Measurements from ENCODE around the gene RPS3. TPM values are rescaled to one million over a fixed set of nuclear protein-coding genes. Genes with fewer than 3 reads are reported as not detected.
"Not testable (repeated sequence)": the region's sequence is repeated elsewhere in the genome, so short reads cannot be mapped to it uniquely, and the experiment has no call there.

RPS3 gene
- total RNA-seq, 3 donors from 2014 or later, result 4,010 to 4,371 (median 4,184) TPM

GRCh38 chr11:75389276-75389605 is 10.1 kb upstream of the RPS3 start:
- no peaks in the 10 kb centered on the region for H3K36me3 Mint-ChIP-seq (ENCODE audit: insufficient read depth)
- H3K27me3 Mint-ChIP-seq (ENCODE audit: low read depth), result peaks cover under 1% of the 10 kb centered on the region
- no peak overlapping the region for H3K4me3 Mint-ChIP-seq
- H3K9me3 Mint-ChIP-seq, result no peaks in the 10 kb centered on the region
- peaks cover 4% of the 10 kb centered on the region for H3K4me1 Mint-ChIP-seq (ENCODE audit: low read depth)
- no peak for ATAC-seq
- no peak for DNase-seq

GRCh38 chr11:75389925-75390324 is 9.4 kb upstream of the RPS3 start:
- Mint-ChIP-seq H3K27me3 (ENCODE audit: low read depth) (peaks cover 2% of the 10 kb centered on the region), H3K4me1 (ENCODE audit: low read depth) (no peaks in the 10 kb centered on the region), H3K36me3 (ENCODE audit: insufficient read depth) (no peaks in the 10 kb centered on the region), H3K4me3 (no peak overlapping the region), H3K9me3 (no peaks in the 10 kb centered on the region)
- DNase-seq (no peak), ATAC-seq (no peak)

DNA sequence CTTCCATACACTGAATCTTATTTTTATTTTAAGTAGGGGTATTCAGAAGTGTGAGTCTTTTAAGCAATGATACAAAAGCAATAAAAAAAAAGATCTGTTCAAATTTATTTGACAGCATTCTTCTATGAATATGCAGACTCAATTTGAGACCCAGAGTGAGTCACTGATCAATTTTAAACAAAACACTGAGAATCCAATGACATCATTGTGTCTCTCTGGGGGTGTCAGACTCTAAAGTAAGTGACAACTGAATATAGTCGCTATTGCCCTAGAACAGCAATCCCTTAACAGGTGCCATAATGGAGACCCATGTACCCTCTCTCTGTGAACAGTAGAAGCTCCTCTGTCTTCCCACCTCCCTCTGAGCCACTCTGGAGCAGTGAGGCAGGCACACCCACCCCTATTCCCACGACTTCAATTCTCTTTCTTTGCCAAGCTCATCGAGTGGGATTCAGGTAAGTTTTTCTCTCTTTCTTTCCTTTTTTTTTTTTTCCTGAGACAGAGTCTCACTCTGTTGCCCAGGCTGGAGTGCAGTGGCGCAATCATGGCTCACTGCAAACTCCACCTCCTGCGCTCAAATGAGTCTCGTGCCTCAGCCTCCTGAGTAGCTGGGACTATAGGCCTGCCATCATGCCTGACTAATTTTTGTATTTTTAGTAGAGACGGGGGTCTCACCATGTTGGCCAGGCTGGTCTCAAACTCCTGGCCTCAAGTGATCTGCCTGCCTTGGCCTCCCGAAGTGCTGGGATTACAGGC is 5.1 kb upstream of the RPS3 start:
- Mint-ChIP-seq H3K4me1 (ENCODE audit: low read depth) (peaks cover 2% of the 10 kb centered on the region), H3K27me3 (ENCODE audit: low read depth) (peaks cover 2% of the 10 kb centered on the region), H3K36me3 (ENCODE audit: insufficient read depth) (no peaks in the 10 kb centered on the region), H3K4me3 (no peak overlapping the region), H3K9me3 (no peaks in the 10 kb centered on the region)
- peak; percentile 59 to 74 for ATAC-seq
- no peak for DNase-seq

- H3K36me3 Mint-ChIP-seq (ENCODE audit: insufficient read depth), result peaks cover 41% of the 10 kb centered on the region
- peak; percentile 1 to 3 for ATAC-seq
- H3K27me3 Mint-ChIP-seq (ENCODE audit: low read depth), result peaks cover 2% of the 10 kb centered on the region
Observed at GRCh38 chr11:75398906-75399305, 412 bp upstream of the RPS3 start.

DNA sequence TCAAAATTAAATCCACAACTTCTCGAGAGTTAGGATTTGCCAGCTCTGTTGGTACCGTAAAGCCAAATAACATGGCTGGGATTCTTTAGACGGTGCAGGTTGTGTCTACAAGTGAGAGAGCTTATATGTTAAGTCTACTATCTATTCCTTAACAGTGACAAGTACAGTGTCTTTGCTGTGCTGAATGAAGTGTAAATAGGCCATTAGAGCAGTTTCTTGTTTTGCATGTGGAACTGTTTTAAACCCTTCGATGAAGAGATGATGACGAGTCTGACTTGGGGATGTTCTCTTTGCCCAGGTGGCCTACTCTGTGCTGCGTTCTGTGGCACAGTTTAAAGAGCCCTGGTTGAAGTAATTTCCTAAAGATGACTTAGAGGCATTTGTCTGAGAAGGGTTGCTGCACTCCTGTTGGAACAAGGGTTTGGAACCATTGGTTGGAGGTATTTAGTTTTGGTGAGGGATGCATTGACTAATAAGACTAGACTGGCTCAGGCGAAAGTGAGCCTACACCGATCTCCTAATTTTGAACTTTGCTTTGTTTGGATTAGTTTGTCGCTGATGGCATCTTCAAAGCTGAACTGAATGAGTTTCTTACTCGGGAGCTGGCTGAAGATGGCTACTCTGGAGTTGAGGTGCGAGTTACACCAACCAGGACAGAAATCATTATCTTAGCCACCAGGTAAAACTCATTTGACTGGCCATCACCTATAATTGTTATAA is 988 bp downstream of the RPS3 start:
- no peaks in the 10 kb centered on the region for H3K9me3 Mint-ChIP-seq
- H3K27me3 Mint-ChIP-seq (ENCODE audit: low read depth), result no peaks in the 10 kb centered on the region
- peak overlapping the region; percentile 99 for H3K4me3 Mint-ChIP-seq
- H3K4me1 Mint-ChIP-seq (ENCODE audit: low read depth), result peaks cover 38% of the 10 kb centered on the region
- H3K36me3 Mint-ChIP-seq (ENCODE audit: insufficient read depth), result peaks cover 49% of the 10 kb centered on the region
- no peak for DNase-seq
- peak; percentile 8 to 11 for ATAC-seq

More at GRCh38 chr11:75398906-75399305, 412 bp upstream of the RPS3 start:
- Mint-ChIP-seq H3K4me1 (ENCODE audit: low read depth) (peaks cover 31% of the 10 kb centered on the region), H3K9me3 (no peaks in the 10 kb centered on the region), H3K4me3 (peak overlapping the region; percentile 99)
- no peak for DNase-seq

DNA sequence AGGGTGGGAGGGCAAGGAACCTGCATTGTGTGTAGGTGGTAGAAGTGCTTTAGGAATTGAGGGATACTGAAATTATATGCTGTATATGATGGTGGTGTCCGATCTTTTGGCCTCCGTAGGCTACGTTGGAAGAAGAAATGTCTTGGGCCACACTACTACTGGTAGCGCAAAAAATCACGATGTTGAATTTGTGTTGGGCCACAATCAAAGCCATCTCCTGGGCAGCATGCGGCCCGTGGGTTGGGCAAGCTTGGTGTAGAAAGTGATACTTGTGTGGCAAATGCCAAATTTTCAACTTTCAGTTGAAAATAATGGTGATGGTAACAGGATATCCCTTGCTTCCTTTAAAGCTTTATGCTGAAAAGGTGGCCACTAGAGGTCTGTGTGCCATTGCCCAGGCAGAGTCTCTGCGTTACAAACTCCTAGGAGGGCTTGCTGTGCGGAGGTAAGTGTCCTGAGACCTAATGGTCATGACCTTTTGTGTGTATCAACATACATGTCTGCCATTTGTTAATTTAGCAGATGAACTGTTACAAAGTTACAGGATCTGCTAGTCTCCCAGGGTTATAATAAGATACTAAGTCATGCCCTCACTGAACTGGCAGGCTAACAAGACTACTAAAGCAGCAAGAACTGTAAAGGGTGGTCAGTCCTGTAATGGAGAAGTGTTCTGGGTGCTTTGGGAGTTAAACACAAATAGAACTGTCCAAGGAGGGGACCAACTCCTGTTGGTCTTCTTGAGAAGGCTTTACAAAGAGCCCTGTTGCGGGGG is 2.9 kb downstream of the RPS3 start:
- H3K9me3 Mint-ChIP-seq, result no peaks in the 10 kb centered on the region
- H3K4me1 Mint-ChIP-seq (ENCODE audit: low read depth), result peaks cover 40% of the 10 kb centered on the region
- ATAC-seq, result no peak
- peak overlapping the region; percentile 99 for H3K4me3 Mint-ChIP-seq
- no peaks in the 10 kb centered on the region for H3K27me3 Mint-ChIP-seq (ENCODE audit: low read depth)
- no peak for DNase-seq
- H3K36me3 Mint-ChIP-seq (ENCODE audit: insufficient read depth), result peaks cover 55% of the 10 kb centered on the region

- ATAC-seq (no peak), DNase-seq (no peak)
- H3K4me3 Mint-ChIP-seq, result peak overlapping the region; percentile 99
- no peaks in the 10 kb centered on the region for H3K27me3 Mint-ChIP-seq (ENCODE audit: low read depth)
- no peaks in the 10 kb centered on the region for H3K9me3 Mint-ChIP-seq
- H3K36me3 Mint-ChIP-seq (ENCODE audit: insufficient read depth), result peaks cover 60% of the 10 kb centered on the region
- peaks cover 44% of the 10 kb centered on the region for H3K4me1 Mint-ChIP-seq (ENCODE audit: low read depth)
Observed at GRCh38 chr11:75403037-75403436, 3.7 kb downstream of the RPS3 start.

DNA sequence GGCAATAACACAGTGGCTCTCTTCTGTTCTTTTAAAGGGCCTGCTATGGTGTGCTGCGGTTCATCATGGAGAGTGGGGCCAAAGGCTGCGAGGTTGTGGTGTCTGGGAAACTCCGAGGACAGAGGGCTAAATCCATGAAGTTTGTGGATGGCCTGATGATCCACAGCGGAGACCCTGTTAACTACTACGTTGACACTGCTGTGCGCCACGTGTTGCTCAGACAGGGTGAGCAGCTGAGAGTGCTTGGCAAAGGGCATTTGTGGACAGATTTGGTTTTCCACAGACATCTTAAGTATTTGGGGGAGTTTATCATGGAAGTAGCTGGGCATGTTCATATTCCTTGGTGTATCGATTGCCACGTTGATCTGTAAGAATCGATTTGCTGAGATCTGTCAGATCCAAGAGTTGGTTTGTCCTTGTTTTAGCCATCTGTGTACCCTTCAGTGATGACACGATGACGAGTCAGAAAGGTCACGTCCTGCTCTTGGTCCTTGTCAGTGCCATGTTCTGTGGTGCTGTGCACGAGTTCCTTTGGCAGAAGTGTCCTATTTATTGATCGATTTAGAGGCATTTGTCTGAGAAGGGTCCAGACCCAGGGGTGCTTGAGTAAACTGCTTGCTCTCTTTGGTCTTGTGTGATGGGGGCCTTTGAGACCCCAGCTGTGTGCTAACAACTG is 4.8 kb downstream of the RPS3 start:
- peaks cover 61% of the 10 kb centered on the region for H3K36me3 Mint-ChIP-seq (ENCODE audit: insufficient read depth)
- no peaks in the 10 kb centered on the region for H3K9me3 Mint-ChIP-seq
- H3K4me3 Mint-ChIP-seq, result peak overlapping the region; percentile 99
- H3K27me3 Mint-ChIP-seq (ENCODE audit: low read depth), result no peaks in the 10 kb centered on the region
- peaks cover 45% of the 10 kb centered on the region for H3K4me1 Mint-ChIP-seq (ENCODE audit: low read depth)
- ATAC-seq (peak in 1 of 2 donors; percentile 19), DNase-seq (no peak)

DNA sequence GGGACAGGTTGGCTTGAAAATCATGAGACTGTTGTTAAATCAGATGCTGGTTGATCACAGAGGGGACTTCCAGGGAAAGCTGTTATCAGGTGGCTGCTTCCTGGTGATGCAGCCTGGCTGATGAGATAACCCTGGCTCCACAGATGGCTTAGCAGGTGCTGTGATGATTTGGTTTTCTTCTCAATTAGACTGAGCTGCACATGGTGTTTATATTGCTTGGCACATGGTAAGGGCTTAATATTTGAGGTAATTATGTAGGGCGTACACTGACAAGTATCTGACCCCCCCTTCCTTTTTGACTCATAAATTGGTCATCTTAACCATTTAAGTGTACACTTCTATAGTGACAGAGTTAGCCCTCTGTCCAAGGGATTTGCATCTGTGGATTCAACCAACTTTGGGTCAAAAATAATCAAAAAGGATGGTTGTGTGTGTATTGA is 7.0 kb downstream of the RPS3 start:
- ATAC-seq (peak; percentile 6 to 20), DNase-seq (no peak)
- Mint-ChIP-seq H3K36me3 (ENCODE audit: insufficient read depth) (peaks cover 46% of the 10 kb centered on the region), H3K4me3 (no peak overlapping the region), H3K9me3 (no peaks in the 10 kb centered on the region), H3K4me1 (ENCODE audit: low read depth) (peaks cover 40% of the 10 kb centered on the region), H3K27me3 (ENCODE audit: low read depth) (no peaks in the 10 kb centered on the region)

- no peak for DNase-seq
- H3K27me3 Mint-ChIP-seq (ENCODE audit: low read depth), result no peaks in the 10 kb centered on the region
- H3K4me1 Mint-ChIP-seq (ENCODE audit: low read depth), result peaks cover 15% of the 10 kb centered on the region
- peak in 1 of 2 donors; percentile 11 for ATAC-seq
- H3K9me3 Mint-ChIP-seq, result no peaks in the 10 kb centered on the region
- no peak overlapping the region for H3K4me3 Mint-ChIP-seq
- peaks cover 23% of the 10 kb centered on the region for H3K36me3 Mint-ChIP-seq (ENCODE audit: insufficient read depth)
Observed at GRCh38 chr11:75408957-75409219, 9.6 kb downstream of the RPS3 start.

- not testable (repeated sequence) for DNase-seq; H3K9me3 Mint-ChIP-seq; H3K4me1 Mint-ChIP-seq (ENCODE audit: low read depth); H3K27me3 Mint-ChIP-seq (ENCODE audit: low read depth); H3K4me3 Mint-ChIP-seq; ATAC-seq
- peaks cover 17% of the 10 kb centered on the region for H3K36me3 Mint-ChIP-seq (ENCODE audit: insufficient read depth)
Observed at GRCh38 chr11:75409971-75410370, 10.7 kb downstream of the RPS3 start.

- H3K36me3 Mint-ChIP-seq (ENCODE audit: insufficient read depth); H3K9me3 Mint-ChIP-seq; H3K4me3 Mint-ChIP-seq; ATAC-seq; DNase-seq; H3K4me1 Mint-ChIP-seq (ENCODE audit: low read depth); H3K27me3 Mint-ChIP-seq (ENCODE audit: low read depth): not testable (repeated sequence)
Observed at GRCh38 chr11:75413146-75413545, 13.8 kb downstream of the RPS3 start.

GRCh38 chr11:75413864-75414263 is 14.5 kb downstream of the RPS3 start:
- no peak for ATAC-seq
- H3K4me3 Mint-ChIP-seq, result no peak overlapping the region
- peaks cover 7% of the 10 kb centered on the region for H3K36me3 Mint-ChIP-seq (ENCODE audit: insufficient read depth)
- H3K9me3 Mint-ChIP-seq, result no peaks in the 10 kb centered on the region
- no peaks in the 10 kb centered on the region for H3K27me3 Mint-ChIP-seq (ENCODE audit: low read depth)
- DNase-seq, result no peak
- no peaks in the 10 kb centered on the region for H3K4me1 Mint-ChIP-seq (ENCODE audit: low read depth)
